Measurements from ENCODE around the gene LCOR.

Gene LCOR

DNA sequence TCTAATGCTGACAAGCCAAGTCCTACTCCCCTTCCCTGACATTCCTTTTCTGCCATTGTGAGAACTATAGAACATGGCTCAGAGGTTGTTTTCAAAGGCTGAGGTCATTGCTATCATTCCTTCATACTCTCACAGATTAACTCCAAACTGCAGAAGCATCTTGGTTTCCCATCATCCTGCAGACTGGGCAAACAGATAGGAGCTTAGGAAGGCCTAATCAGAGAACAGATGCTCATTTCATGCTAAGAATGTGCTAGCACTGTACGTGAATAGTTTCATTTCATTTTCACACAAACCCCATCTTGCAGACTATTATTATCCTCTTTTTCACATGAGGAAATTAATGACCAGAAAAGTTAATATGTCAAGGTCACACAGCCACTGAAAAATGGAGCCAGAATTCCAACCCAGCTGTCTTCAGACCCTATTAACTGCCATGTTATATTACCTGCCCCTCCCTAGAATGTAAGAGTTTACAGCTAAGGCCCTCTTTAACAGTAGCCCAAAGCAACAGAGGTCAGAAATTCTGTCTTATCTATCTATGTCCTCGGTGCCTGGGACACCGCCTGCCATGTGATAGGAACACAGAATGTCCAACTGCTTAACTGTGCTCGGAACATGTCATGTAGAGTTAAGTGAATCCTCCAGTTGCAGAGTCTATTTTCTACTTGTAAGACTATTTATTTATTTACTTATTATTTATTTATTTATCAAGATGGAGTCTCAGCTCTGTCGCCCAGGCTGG lies 2.9 kb upstream of the LCOR start:
- peaks cover 23% of the 10 kb centered on the region for H3K36me3 Mint-ChIP-seq (ENCODE audit: insufficient read depth)
- no peak overlapping the region for H3K4me3 Mint-ChIP-seq
- no peaks in the 10 kb centered on the region for H3K27me3 Mint-ChIP-seq

GRCh38 chr10:96830511-96831199 lies 1.4 kb upstream of the LCOR start:
- no peaks in the 10 kb centered on the region for H3K9me3 Mint-ChIP-seq
- peaks cover 28% of the 10 kb centered on the region for H3K36me3 Mint-ChIP-seq (ENCODE audit: insufficient read depth)
- H3K27me3 Mint-ChIP-seq: no peaks in the 10 kb centered on the region
- peaks cover 27 to 34% of the 10 kb centered on the region in 2 donors for H3K4me1 Mint-ChIP-seq (ENCODE audit: low read depth in 2 of 2)
- DNase-seq (peak; percentile 81 to 86 (median 84)), ATAC-seq (replicated peaks) (no peak)
- H3K4me3 Mint-ChIP-seq: peak overlapping the region; percentile 56 to 96
- H3K27ac Mint-ChIP-seq: peak overlapping the region; percentile 96 to 99

More for the DNA sequence above, 2.9 kb upstream of the LCOR start:
- ATAC-seq (replicated peaks): no peak
- peak overlapping the region in 1 of 2 donors; percentile 99 for H3K27ac Mint-ChIP-seq
- no peaks in the 10 kb centered on the region for H3K9me3 Mint-ChIP-seq
- DNase-seq: no peak
- peaks cover 20 to 25% of the 10 kb centered on the region in 2 donors for H3K4me1 Mint-ChIP-seq (ENCODE audit: low read depth in 2 of 2)

DNA sequence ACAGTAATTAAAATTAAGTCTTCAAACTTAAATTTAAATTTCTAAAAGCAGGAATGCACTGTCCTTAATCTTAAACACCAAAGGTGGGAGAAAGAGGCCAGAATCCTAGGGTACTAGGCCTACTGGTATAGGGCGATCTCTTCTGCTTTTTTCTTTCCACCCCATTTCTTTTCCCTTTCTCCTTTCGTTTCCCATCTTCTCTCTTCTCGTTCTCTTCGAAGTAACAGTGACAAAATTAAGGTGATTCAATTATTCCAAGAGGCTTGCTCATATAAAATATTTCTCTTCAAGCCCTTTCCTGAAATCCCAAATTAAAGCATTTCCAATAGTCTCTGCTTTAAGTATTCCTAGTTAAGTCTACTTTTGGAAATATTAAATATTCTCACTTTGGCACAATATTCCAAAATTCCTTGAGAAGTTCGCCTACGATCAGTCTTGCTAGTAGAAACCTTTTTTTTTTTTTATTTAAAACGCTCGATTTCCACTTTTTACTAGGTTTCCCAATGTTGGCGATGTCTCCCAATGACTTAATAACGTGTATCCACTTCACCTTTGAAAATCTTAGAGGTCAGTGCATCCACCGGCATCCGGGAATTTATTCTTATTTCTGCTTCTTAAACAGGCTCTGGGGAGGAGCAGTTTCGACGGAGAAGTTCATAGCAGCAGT lies 765 bp upstream of the LCOR start:
- peaks cover 34 to 40% of the 10 kb centered on the region in 2 donors for H3K4me1 Mint-ChIP-seq (ENCODE audit: low read depth in 2 of 2)
- ATAC-seq (replicated peaks): no peak

GRCh38 chr10:96832721-96833219 lies 672 bp downstream of the LCOR start:
- Mint-ChIP-seq H3K4me1 (ENCODE audit: low read depth in 2 of 2) (peaks cover 42 to 53% of the 10 kb centered on the region in 2 donors), H3K27ac (peak overlapping the region; percentile 94 to 95), H3K36me3 (ENCODE audit: insufficient read depth) (peaks cover 24% of the 10 kb centered on the region), H3K27me3 (no peaks in the 10 kb centered on the region), H3K9me3 (no peaks in the 10 kb centered on the region), H3K4me3 (peak overlapping the region; percentile 91 to 94)
- ATAC-seq (replicated peaks) (peak; percentile 69), DNase-seq (peak; percentile 87 to 92 (median 89))

More for the DNA sequence above, 765 bp upstream of the LCOR start:
- Mint-ChIP-seq H3K4me3 (peak overlapping the region; percentile 91 to 96), H3K9me3 (no peaks in the 10 kb centered on the region), H3K27me3 (no peaks in the 10 kb centered on the region), H3K27ac (peak overlapping the region; percentile 96 to 99), H3K36me3 (ENCODE audit: insufficient read depth) (peaks cover 24% of the 10 kb centered on the region)
- DNase-seq: no peak

- peak overlapping the region; percentile 91 to 94 for H3K4me3 Mint-ChIP-seq
- H3K36me3 Mint-ChIP-seq (ENCODE audit: insufficient read depth): peaks cover 30% of the 10 kb centered on the region
- ATAC-seq (replicated peaks): no peak
- peak in 1 of 3 experiments; percentile 1 for DNase-seq
- no peaks in the 10 kb centered on the region for H3K27me3 Mint-ChIP-seq
- peaks cover 46 to 59% of the 10 kb centered on the region in 2 donors for H3K4me1 Mint-ChIP-seq (ENCODE audit: low read depth in 2 of 2)
- H3K27ac Mint-ChIP-seq: peak overlapping the region; percentile 94 to 95
- H3K9me3 Mint-ChIP-seq: no peaks in the 10 kb centered on the region
These were observed 1.3 kb downstream of the LCOR start for GRCh38 chr10:96833220-96834001.

- Mint-ChIP-seq H3K36me3 (ENCODE audit: insufficient read depth) (peaks cover 34% of the 10 kb centered on the region), H3K4me1 (ENCODE audit: low read depth in 2 of 2) (peaks cover 50 to 66% of the 10 kb centered on the region in 2 donors), H3K27me3 (no peaks in the 10 kb centered on the region), H3K9me3 (no peaks in the 10 kb centered on the region), H3K4me3 (peak overlapping the region; percentile 91 to 94), H3K27ac (peak overlapping the region; percentile 94 to 95)
- DNase-seq: no peak
- ATAC-seq (replicated peaks): no peak
These were observed 2.0 kb downstream of the LCOR start for GRCh38 chr10:96834120-96834519.

DNA sequence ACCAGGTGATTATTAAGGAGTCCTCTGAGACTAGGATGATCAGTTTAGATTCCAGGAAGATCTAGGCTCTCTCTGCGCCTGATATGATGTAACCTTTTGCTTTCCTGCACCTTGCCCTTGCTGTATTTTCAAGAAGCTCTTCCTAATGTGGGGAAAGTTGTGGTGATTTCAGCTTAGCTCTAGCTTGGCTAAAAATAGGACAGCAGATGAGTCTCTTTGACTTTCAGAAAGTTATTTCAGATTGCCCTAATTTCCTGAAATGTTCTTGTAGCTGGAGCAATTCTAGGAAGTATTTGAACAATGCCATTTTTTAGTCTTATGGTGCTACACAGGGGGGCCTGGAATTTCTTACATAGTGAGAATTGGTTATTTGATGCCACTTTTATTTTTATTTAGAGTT lies 3.8 kb downstream of the LCOR start:
- peaks cover 34% of the 10 kb centered on the region for H3K36me3 Mint-ChIP-seq (ENCODE audit: insufficient read depth)
- H3K4me1 Mint-ChIP-seq (ENCODE audit: low read depth in 2 of 2): peaks cover 54 to 68% of the 10 kb centered on the region in 2 donors
- ATAC-seq (replicated peaks): no peak
- H3K9me3 Mint-ChIP-seq: no peaks in the 10 kb centered on the region
- no peak overlapping the region for H3K27ac Mint-ChIP-seq
- H3K27me3 Mint-ChIP-seq: no peaks in the 10 kb centered on the region
- DNase-seq: no peak
- H3K4me3 Mint-ChIP-seq: peak overlapping the region; percentile 12 to 34

DNA sequence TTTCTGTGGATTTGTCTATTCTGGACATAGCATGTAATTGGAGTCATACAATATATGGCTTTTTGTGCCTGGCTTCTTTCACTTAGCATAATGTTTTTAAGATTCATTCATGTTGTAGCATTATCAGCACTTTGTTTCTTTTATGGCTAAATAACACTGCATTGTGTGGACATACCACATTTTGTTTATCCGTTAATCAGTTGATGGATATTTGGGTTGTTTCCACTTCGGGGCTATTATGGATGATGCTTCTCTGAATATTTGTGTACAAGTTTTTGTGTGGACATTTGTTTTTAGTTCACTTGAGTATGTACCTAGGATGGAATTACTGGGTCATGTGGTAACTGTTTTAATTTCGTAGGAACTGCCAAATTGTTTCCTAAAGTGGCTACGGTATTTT lies 6.4 kb downstream of the LCOR start:
- peaks cover 16% of the 10 kb centered on the region for H3K36me3 Mint-ChIP-seq (ENCODE audit: insufficient read depth)
- no peak overlapping the region for H3K4me3 Mint-ChIP-seq
- H3K4me1 Mint-ChIP-seq (ENCODE audit: low read depth in 2 of 2): peaks cover 56 to 65% of the 10 kb centered on the region in 2 donors
- no peak for ATAC-seq (replicated peaks)
- H3K27me3 Mint-ChIP-seq: no peaks in the 10 kb centered on the region
- H3K9me3 Mint-ChIP-seq: no peaks in the 10 kb centered on the region
- no peak for DNase-seq
- no peak overlapping the region for H3K27ac Mint-ChIP-seq

DNA sequence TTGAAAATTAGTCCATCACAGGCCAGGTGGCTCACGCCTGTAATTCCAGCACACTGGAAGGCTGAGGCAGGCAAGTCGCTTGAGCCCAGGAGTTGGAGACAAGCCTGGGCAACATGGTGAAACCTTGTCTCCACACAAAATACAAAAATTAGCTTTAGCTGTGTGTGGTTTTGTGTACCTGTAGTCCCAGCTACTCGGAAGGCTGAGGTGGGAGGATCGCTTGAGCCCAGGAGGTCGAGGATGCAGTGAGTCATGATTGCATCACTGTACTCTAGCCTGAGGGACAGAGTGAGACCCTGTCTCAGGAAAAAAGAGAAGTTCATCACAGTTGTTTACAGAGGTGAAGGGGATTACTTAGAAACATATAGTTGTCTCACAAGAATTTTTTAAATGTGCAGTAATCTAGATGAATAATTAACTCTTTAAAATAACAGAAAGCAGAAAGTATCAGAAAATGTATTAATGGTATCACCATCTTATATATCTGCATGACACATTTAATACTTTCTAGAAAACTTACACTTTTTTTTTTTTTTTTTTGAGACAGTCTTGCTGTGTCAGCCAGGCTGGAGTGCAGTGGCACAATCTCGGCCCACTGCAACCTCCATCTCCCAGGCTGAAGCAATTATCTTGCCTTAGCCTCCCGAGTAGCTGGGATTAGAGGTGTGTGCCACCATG lies 8.9 kb downstream of the LCOR start:
- DNase-seq (no peak), ATAC-seq (replicated peaks) (no peak)
- no peak overlapping the region for H3K4me3 Mint-ChIP-seq
- no peaks in the 10 kb centered on the region for H3K9me3 Mint-ChIP-seq
- H3K4me1 Mint-ChIP-seq (ENCODE audit: low read depth in 2 of 2): peaks cover 56 to 66% of the 10 kb centered on the region in 2 donors
- H3K27me3 Mint-ChIP-seq: no peaks in the 10 kb centered on the region
- H3K36me3 Mint-ChIP-seq (ENCODE audit: insufficient read depth): peaks cover 10% of the 10 kb centered on the region
- H3K27ac Mint-ChIP-seq: no peak overlapping the region

DNA sequence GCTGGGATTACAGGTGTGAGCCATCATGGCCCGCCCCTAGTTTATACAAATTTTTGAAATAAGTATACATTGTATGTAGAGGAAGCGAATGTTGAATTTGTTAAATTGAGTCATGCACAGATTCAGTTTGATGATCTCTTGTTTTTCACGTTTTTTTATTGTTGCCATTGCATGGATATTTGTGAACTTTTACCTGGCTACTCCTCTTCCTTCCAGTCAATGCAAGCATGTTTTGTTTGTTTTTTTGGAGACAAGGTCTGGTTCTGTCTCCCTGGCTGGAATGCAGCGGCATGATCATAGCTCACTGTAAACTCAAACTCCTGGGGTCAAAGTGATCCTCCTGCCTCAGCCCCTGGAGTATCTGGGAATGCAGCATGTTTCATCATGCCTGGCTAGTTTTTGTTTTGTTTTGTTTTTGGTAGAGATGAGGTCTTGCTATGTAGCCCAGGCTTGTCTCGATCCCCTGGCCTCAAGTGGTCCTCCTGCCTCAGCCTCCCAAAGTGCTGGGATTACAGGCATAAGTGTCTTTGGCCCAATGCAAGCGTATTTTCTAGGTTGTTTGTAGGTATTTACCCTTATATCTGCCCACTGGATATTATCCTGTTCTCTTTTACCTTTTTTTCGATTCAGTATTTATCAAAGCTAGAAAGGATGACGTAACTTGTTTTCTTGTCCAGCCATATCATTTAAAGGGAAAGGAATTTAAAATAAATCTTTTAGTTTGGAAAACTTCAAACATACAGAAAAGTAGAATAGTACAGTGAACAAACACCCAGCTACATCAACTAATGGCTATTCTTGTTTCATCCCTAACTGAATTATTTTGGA lies 11.0 kb downstream of the LCOR start:
- Mint-ChIP-seq H3K27ac (peak overlapping the region in 1 of 2 donors; percentile 29), H3K4me3 (peak overlapping the region in 1 of 2 donors; percentile 22), H3K9me3 (no peaks in the 10 kb centered on the region), H3K4me1 (ENCODE audit: low read depth in 2 of 2) (peaks cover 46 to 64% of the 10 kb centered on the region in 2 donors), H3K27me3 (no peaks in the 10 kb centered on the region), H3K36me3 (ENCODE audit: insufficient read depth) (peaks cover 14% of the 10 kb centered on the region)
- DNase-seq: no peak
- no peak for ATAC-seq (replicated peaks)

DNA sequence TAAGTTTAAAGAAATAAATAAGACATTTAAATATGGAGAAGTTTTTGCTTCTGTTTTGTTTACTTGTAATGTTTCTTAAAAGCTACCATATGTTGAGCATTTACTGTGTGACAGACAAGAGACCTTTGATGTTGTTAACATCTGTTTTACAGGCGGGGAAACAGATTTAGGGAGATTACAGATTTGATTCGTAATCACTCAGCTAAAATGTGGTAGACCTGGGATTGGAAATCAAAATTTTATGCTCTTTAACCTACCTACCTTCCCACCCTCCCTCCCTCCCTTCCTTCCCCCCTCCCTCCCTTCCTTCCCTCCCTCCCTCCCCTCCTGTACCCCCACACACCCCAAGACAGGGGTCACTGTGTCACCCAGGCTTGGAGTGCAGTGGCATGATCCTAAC lies 11.7 kb downstream of the LCOR start:
- DNase-seq: no peak
- peak overlapping the region in 1 of 2 donors; percentile 70 for H3K27ac Mint-ChIP-seq

GRCh38 chr10:96846395-96846794 lies 14.3 kb downstream of the LCOR start:
- Mint-ChIP-seq H3K27ac (peak overlapping the region in 1 of 2 donors; percentile 79), H3K27me3 (no peaks in the 10 kb centered on the region)
- no peak for ATAC-seq (replicated peaks)

More for the DNA sequence above, 11.7 kb downstream of the LCOR start:
- H3K4me3 Mint-ChIP-seq: no peak overlapping the region
- H3K36me3 Mint-ChIP-seq (ENCODE audit: insufficient read depth): peaks cover 8% of the 10 kb centered on the region
- H3K4me1 Mint-ChIP-seq (ENCODE audit: low read depth in 2 of 2): peaks cover 40 to 57% of the 10 kb centered on the region in 2 donors
- ATAC-seq (replicated peaks): no peak
- no peaks in the 10 kb centered on the region for H3K27me3 Mint-ChIP-seq
- no peaks in the 10 kb centered on the region for H3K9me3 Mint-ChIP-seq

More at GRCh38 chr10:96846395-96846794, 14.3 kb downstream of the LCOR start:
- DNase-seq: no peak
- H3K36me3 Mint-ChIP-seq (ENCODE audit: insufficient read depth): peaks cover 13% of the 10 kb centered on the region
- no peaks in the 10 kb centered on the region for H3K9me3 Mint-ChIP-seq
- H3K4me1 Mint-ChIP-seq (ENCODE audit: low read depth in 2 of 2): peaks cover 40 to 58% of the 10 kb centered on the region in 2 donors
- peak overlapping the region in 1 of 2 donors; percentile 17 for H3K4me3 Mint-ChIP-seq
